GM12878 (cell line): ENCODE data around the gene TUB. TPM values are rescaled to one million over a fixed set of nuclear protein-coding genes. Genes with fewer than 3 reads are reported as not detected.

Experiments
- ATF7 ChIP-seq: fragments of 450-650 bp; IDR thresholded peaks from 2 replicates; pipeline ENCODE4 v1.6.1; 2016; ENCODE audit warnings: low read depth, mild to moderate bottlenecking
- ETV6 ChIP-seq, 2 experiments: fragments of 450-650 bp in 1 of 2; IDR thresholded peaks in 1 of 2; conservative IDR thresholded peaks in 1 of 2; 2 replicates each; pipeline ENCODE4 v1.6.1; 2014; ENCODE audit warnings: antibody characterized with exemption in 1 of 2, borderline replicate concordance in 1 of 2, low read depth in 1 of 2, mild to moderate bottlenecking in 1 of 2, moderate library complexity in 1 of 2
- GABPA ChIP-seq: IDR thresholded peaks from 2 replicates; pipeline ENCODE4 v1.6.1; 2014; ENCODE audit warnings: antibody characterized with exemption, low read depth, mild to moderate bottlenecking, inconsistent platforms
- IKZF1 ChIP-seq: fragments of 450-650 bp; conservative IDR thresholded peaks from 2 replicates; pipeline ENCODE4 v1.6.1; 2017; ENCODE audit warnings: antibody characterized with exemption, mild to moderate bottlenecking
- PAX5 ChIP-seq: IDR thresholded peaks from 2 replicates; pipeline ENCODE4 v1.6.1; 2011; ENCODE audit warnings: low read depth, low read length, borderline replicate concordance
- SMAD1 ChIP-seq: fragments of 450-650 bp; IDR thresholded peaks from 2 replicates; pipeline ENCODE4 v1.6.1; 2018; ENCODE audit warnings: mild to moderate bottlenecking, low read depth; ENCODE audit not compliant: partially characterized antibody
- TCF12 ChIP-seq: IDR thresholded peaks from 2 replicates; pipeline ENCODE4 v1.6.1; 2011; ENCODE audit warnings: low read depth, mild to moderate bottlenecking, low read length
- polyA plus RNA-seq, 11 experiments: library from polyadenylated mRNA; depleted of rRNA in 4 of 11; unstranded in 6 of 11; stranded (reverse) in 5 of 11; fragments of >200 nt; fragmentation: Nextera tagmentation in 4 of 11; fragmentation: Illumina TruSeq in 1 of 11; extraction: Ambion mirVana in 4 of 11; extraction: Trizol in 1 of 11; gene quantifications; 1 replicate in 1 of 11; 2 replicates in 10 of 11; pipeline versions ENCODE4 v1.2.1 to v1.2.3, GENCODE V29; 2011 to 2016; ENCODE audit warnings: inconsistent platforms in 2 of 11, missing spikeins in 2 of 11, low read depth in 1 of 11
- total RNA-seq, 4 experiments: library from RNA; depleted of rRNA in 3 of 4; stranded (reverse); fragments of >200 nt in 3 of 4; fragmentation: Illumina TruSeq in 1 of 4; extraction: Trizol in 1 of 4; gene quantifications; 2 replicates each; pipeline versions ENCODE4 v1.2.1 to v1.2.3, GENCODE V29; 2013 to 2021
- TF ChIP-seq, protein P1 (sequence below): IDR thresholded peaks from 2 replicates; pipeline ENCODE4 v1.6.1; 2012; ENCODE audit warnings: low read depth, low read length, improper control_type of control experiment
- TF ChIP-seq, protein P2 (sequence below): fragments of 450-650 bp; IDR thresholded peaks from 2 replicates; pipeline ENCODE4 v1.6.1; 2017; ENCODE audit warnings: mild to moderate bottlenecking, moderate library complexity
- TF ChIP-seq, protein P3 (sequence below): fragments of 150-350 bp; IDR thresholded peaks from 2 replicates; pipeline ENCODE4 v1.6.1; 2014; ENCODE audit warnings: mild to moderate bottlenecking, low read depth, low read length

TUB gene
- total and polyA plus RNA-seq, 10 of the 15 experiments (the other 5 are each of a cell fraction or from before 2014, with no cell fraction given) = 0.01 to 0.06 (median 0.03) TPM; not detected in 6

DNA sequence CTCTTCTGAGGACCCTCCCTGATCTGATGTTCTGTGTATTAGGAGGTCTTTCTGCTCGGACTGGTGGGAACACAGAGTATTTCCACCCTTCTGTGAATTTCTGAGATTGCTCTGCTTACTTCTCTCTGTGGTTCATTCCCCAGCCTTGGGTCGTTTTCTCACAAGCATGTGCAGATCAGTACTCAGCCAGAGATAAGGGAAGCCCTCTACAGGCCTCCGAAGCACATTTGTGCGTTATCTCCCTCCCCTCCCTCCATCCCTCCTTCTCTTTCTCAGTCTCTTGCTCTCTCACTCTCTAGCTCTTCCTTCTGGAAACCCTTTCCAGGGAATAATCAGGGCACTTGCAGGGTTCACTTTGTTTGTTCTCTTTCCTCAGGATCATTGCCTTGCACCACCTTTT is 35.2 kb upstream of the TUB start (continued):
- TF ChIP-seq GABPA = no peak
- TF ChIP-seq, protein P1, sequence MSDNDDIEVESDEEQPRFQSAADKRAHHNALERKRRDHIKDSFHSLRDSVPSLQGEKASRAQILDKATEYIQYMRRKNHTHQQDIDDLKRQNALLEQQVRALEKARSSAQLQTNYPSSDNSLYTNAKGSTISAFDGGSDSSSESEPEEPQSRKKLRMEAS = no peak
- TF ChIP-seq IKZF1 = no peak
- TF ChIP-seq PAX5 = no peak
- no peak for TF ChIP-seq ETV6 (conservative IDR thresholded peaks at IDR 0.05 in 1 of 2, IDR thresholded peaks at IDR 0.05 in 1 of 2; ENCODE audit: borderline replicate concordance in 1 of 2, low read depth in 1 of 2)
- no peak for TF ChIP-seq SMAD1
- TF ChIP-seq, protein P2, sequence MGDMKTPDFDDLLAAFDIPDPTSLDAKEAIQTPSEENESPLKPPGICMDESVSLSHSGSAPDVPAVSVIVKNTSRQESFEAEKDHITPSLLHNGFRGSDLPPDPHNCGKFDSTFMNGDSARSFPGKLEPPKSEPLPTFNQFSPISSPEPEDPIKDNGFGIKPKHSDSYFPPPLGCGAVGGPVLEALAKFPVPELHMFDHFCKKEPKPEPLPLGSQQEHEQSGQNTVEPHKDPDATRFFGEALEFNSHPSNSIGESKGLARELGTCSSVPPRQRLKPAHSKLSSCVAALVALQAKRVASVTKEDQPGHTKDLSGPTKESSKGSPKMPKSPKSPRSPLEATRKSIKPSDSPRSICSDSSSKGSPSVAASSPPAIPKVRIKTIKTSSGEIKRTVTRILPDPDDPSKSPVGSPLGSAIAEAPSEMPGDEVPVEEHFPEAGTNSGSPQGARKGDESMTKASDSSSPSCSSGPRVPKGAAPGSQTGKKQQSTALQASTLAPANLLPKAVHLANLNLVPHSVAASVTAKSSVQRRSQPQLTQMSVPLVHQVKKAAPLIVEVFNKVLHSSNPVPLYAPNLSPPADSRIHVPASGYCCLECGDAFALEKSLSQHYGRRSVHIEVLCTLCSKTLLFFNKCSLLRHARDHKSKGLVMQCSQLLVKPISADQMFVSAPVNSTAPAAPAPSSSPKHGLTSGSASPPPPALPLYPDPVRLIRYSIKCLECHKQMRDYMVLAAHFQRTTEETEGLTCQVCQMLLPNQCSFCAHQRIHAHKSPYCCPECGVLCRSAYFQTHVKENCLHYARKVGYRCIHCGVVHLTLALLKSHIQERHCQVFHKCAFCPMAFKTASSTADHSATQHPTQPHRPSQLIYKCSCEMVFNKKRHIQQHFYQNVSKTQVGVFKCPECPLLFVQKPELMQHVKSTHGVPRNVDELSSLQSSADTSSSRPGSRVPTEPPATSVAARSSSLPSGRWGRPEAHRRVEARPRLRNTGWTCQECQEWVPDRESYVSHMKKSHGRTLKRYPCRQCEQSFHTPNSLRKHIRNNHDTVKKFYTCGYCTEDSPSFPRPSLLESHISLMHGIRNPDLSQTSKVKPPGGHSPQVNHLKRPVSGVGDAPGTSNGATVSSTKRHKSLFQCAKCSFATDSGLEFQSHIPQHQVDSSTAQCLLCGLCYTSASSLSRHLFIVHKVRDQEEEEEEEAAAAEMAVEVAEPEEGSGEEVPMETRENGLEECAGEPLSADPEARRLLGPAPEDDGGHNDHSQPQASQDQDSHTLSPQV = no peak
- no peak for TF ChIP-seq ATF7
- TF ChIP-seq, protein P3, sequence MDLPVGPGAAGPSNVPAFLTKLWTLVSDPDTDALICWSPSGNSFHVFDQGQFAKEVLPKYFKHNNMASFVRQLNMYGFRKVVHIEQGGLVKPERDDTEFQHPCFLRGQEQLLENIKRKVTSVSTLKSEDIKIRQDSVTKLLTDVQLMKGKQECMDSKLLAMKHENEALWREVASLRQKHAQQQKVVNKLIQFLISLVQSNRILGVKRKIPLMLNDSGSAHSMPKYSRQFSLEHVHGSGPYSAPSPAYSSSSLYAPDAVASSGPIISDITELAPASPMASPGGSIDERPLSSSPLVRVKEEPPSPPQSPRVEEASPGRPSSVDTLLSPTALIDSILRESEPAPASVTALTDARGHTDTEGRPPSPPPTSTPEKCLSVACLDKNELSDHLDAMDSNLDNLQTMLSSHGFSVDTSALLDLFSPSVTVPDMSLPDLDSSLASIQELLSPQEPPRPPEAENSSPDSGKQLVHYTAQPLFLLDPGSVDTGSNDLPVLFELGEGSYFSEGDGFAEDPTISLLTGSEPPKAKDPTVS = no peak
- no peak for TF ChIP-seq TCF12
- TF ChIP-seq, all 136 proteins: peak for 0
